H1 (cell line): ENCODE results near the gene PLK1. TPM values are rescaled to one million over a fixed set of nuclear protein-coding genes. Genes with fewer than 3 reads are reported as not detected.

Source experiments
- CTCF ChIA-PET: fragments of 300-600 bp; sonication (Branson Sonifier 250); formaldehyde crosslinking; loops from one replicate; lab custom pipeline; 2021; ENCODE audit not compliant: partially characterized antibody; lab: Charles Lee
- POLR2A ChIA-PET: fragments of 300-600 bp; sonication (Branson Sonifier 250); formaldehyde crosslinking; loops from one replicate; lab custom pipeline; 2021; ENCODE audit warnings: inconsistent platforms; ENCODE audit not compliant: partially characterized antibody; lab: Charles Lee
- DNase-seq, 2 experiments: peaks; one replicate each; pipeline versions ENCODE4 v3.0.0 to v3.0.0-alpha.2; 2010 to 2022; ENCODE audit warnings: low spot score in 2 of 2, low read depth in 1 of 2, mixed read lengths in 1 of 2
- FAIRE-seq: peaks from 2 replicates; lab custom pipeline; 2011; peaks lifted over from hg19 to GRCh38; lab: Jason Lieb, UNC
- H2AFZ ChIP-seq: 2 replicates; pipeline ENCODE4 v1.8.1; 2012; ENCODE audit warnings: low read length, inconsistent platforms
- H2AK5ac ChIP-seq: 2 replicates; pipeline ENCODE4 v1.6.1; 2013; ENCODE audit warnings: low read depth, low read length
- H2BK120ac ChIP-seq: replicated peaks from 2 replicates; pipeline ENCODE3; 2013; ENCODE audit warnings: low read depth, low read length, inconsistent platforms
- H2BK12ac ChIP-seq: 2 replicates; pipeline ENCODE4 v1.6.1; 2013; ENCODE audit warnings: low read depth, low read length
- H2BK15ac ChIP-seq: 2 replicates; pipeline ENCODE4 v1.6.1; 2013; ENCODE audit warnings: low read length
- H2BK20ac ChIP-seq: 2 replicates; pipeline ENCODE4 v1.6.1; 2013; ENCODE audit warnings: low read length
- H2BK5ac ChIP-seq: 2 replicates; pipeline ENCODE4 v1.6.1; 2013; ENCODE audit warnings: low read depth, low read length
- H3K14ac ChIP-seq: 2 replicates; pipeline ENCODE4 v1.6.1; 2013; ENCODE audit warnings: inconsistent platforms; ENCODE audit not compliant: insufficient read length
- H3K18ac ChIP-seq: 2 replicates; pipeline ENCODE4 v1.6.1; 2013; ENCODE audit warnings: low read length; ENCODE audit errors: extremely low read depth
- H3K23ac ChIP-seq: 2 replicates; pipeline ENCODE4 v1.6.1; 2013; ENCODE audit warnings: inconsistent platforms; ENCODE audit not compliant: insufficient read length
- H3K23me2 ChIP-seq: 2 replicates; pipeline ENCODE4 v1.6.1; 2013; ENCODE audit warnings: low read depth, low read length
- H3K27ac ChIP-seq: 2 replicates; pipeline ENCODE4 v1.6.1; 2011; ENCODE audit warnings: low read depth, low read length, inconsistent platforms
- H3K27me3 ChIP-seq, 4 experiments: replicated peaks in 1 of 4; 1 replicate in 1 of 4; 2 replicates in 3 of 4; pipeline versions ENCODE4 v1.6.1 to v1.8.1; 2011 to 2013; ENCODE audit warnings: low read length in 3 of 4, mild to moderate bottlenecking in 3 of 4, inconsistent platforms in 2 of 4, mixed read lengths in 2 of 4, moderate library complexity in 1 of 4; ENCODE audit not compliant: control insufficient read depth in 3 of 4, insufficient read depth in 3 of 4; ENCODE audit errors: extremely low read depth in 1 of 4
- H3K36me3 ChIP-seq, 4 experiments: 2 replicates each; pipeline versions ENCODE4 v1.6.1 to v1.8.1; 2011 to 2013; ENCODE audit warnings: mild to moderate bottlenecking in 4 of 4, low read length in 3 of 4, moderate library complexity in 2 of 4, control low read depth in 1 of 4, inconsistent platforms in 1 of 4; ENCODE audit not compliant: insufficient read depth in 4 of 4, control insufficient read depth in 2 of 4
- H3K4ac ChIP-seq: replicated peaks from 2 replicates; pipeline ENCODE3; 2013; ENCODE audit warnings: low read length, low read depth, mixed read lengths, inconsistent platforms; ENCODE audit not compliant: insufficient read length
- H3K4me1 ChIP-seq, 4 experiments: replicated peaks in 1 of 4; 1 replicate in 1 of 4; 2 replicates in 3 of 4; pipeline versions ENCODE4 v1.6.1 to v1.8.1; 2011 to 2013; ENCODE audit warnings: low read length in 3 of 4, inconsistent platforms in 2 of 4, mixed read lengths in 1 of 4; ENCODE audit not compliant: insufficient read depth in 4 of 4, control insufficient read depth in 3 of 4
- H3K4me2 ChIP-seq, 2 experiments: 2 replicates each; pipeline versions ENCODE4 v1.6.1 to v1.8.1; 2011 to 2013; ENCODE audit warnings: low read depth in 2 of 2, low read length in 2 of 2, control low read depth in 1 of 2, inconsistent platforms in 1 of 2, mild to moderate bottlenecking in 1 of 2; ENCODE audit not compliant: insufficient read depth in 1 of 2
- H3K4me3 ChIP-seq, 4 experiments: fragments of 200-600, 300-600 bp in 1 of 4; sonication (generic), shearing (Covaris generic), sonication (Bioruptor Twin) in 1 of 4; 2 replicates each; pipeline versions ENCODE4 v1.5.1 to v1.8.1; 2011 to 2016; ENCODE audit warnings: low read length in 4 of 4, low read depth in 3 of 4, control low read depth in 2 of 4, inconsistent platforms in 2 of 4, mild to moderate bottlenecking in 2 of 4, mixed read lengths in 1 of 4, moderate library complexity in 1 of 4; ENCODE audit not compliant: insufficient read depth in 2 of 4; ENCODE audit errors: extremely low read depth in 1 of 4
- H3K56ac ChIP-seq: replicated peaks from 2 replicates; pipeline ENCODE3; 2013; ENCODE audit warnings: low read depth, mild to moderate bottlenecking, mixed read lengths, low read length, inconsistent platforms; ENCODE audit not compliant: insufficient read length
- H3K79me1 ChIP-seq: 2 replicates; pipeline ENCODE4 v1.6.1; 2013; ENCODE audit warnings: low read depth, low read length, control low read depth
- H3K79me2 ChIP-seq, 2 experiments: 2 replicates each; pipeline versions ENCODE4 v1.6.1 to v1.8.1; 2012 to 2013; ENCODE audit warnings: low read length in 2 of 2, mild to moderate bottlenecking in 2 of 2, inconsistent platforms in 1 of 2; ENCODE audit not compliant: insufficient read depth in 2 of 2, control insufficient read depth in 1 of 2
- H3K9ac ChIP-seq, 4 experiments: replicated peaks in 1 of 4; 1 replicate in 1 of 4; 2 replicates in 3 of 4; pipeline versions ENCODE4 v1.6.1 to v1.8.1; 2011 to 2013; ENCODE audit warnings: low read depth in 3 of 4, low read length in 3 of 4, control low read depth in 2 of 4, mild to moderate bottlenecking in 2 of 4, moderate library complexity in 2 of 4, inconsistent platforms in 1 of 4; ENCODE audit errors: extremely low read depth in 1 of 4
- H3K9me3 ChIP-seq, 2 experiments: 2 replicates each; pipeline versions ENCODE4 v1.6.1 to v1.8.1; 2012 to 2013; ENCODE audit warnings: mild to moderate bottlenecking in 2 of 2, moderate library complexity in 2 of 2, control low read depth in 1 of 2, inconsistent platforms in 1 of 2, low read depth in 1 of 2, low read length in 1 of 2, mixed read lengths in 1 of 2; ENCODE audit not compliant: insufficient read depth in 2 of 2
- H4K20me1 ChIP-seq, 2 experiments: replicated peaks in 1 of 2; 2 replicates each; pipeline versions ENCODE3 to v1.8.1; 2011 to 2013; ENCODE audit warnings: inconsistent platforms in 2 of 2, low read length in 2 of 2, mild to moderate bottlenecking in 1 of 2; ENCODE audit not compliant: insufficient read depth in 2 of 2, control insufficient read depth in 1 of 2
- H4K5ac ChIP-seq: 2 replicates; pipeline ENCODE4 v1.6.1; 2013; ENCODE audit warnings: low read length, low read depth, mixed read lengths, inconsistent platforms; ENCODE audit not compliant: insufficient read length
- H4K8ac ChIP-seq: 2 replicates; pipeline ENCODE4 v1.8.0; 2013; ENCODE audit warnings: mild to moderate bottlenecking, moderate library complexity, low read length, inconsistent platforms; ENCODE audit not compliant: insufficient read depth; ENCODE audit errors: extremely low read depth
- H4K91ac ChIP-seq: replicated peaks from 2 replicates; pipeline ENCODE3; 2013; ENCODE audit warnings: low read length, mixed read lengths, inconsistent platforms; ENCODE audit not compliant: insufficient read length
- CBX8 ChIP-seq: fragments of 300-800, 300-1000 bp; sonication (generic); IDR thresholded peaks from 2 replicates; pipeline ENCODE4 v1.7.1; 2016; ENCODE audit warnings: low read depth, low read length, borderline replicate concordance
- MAX ChIP-seq: IDR thresholded peaks from 2 replicates; pipeline ENCODE4 v1.6.1; 2012; ENCODE audit warnings: inconsistent platforms
- POLR2A ChIP-seq, 2 experiments: IDR thresholded peaks; 1 replicate in 1 of 2; 2 replicates in 1 of 2; pipeline ENCODE4 v1.6.1; 2011; ENCODE audit warnings: low read depth in 2 of 2, low read length in 2 of 2, mild to moderate bottlenecking in 2 of 2; ENCODE audit errors: control extremely low read depth in 1 of 2
- SP2 ChIP-seq: IDR thresholded peaks from 2 replicates; pipeline ENCODE4 v1.6.1; 2012; ENCODE audit warnings: mild to moderate bottlenecking, low read length, inconsistent platforms
- WGBS, 2 experiments: shearing (Covaris generic) in 1 of 2; methylation state at CpG; one replicate each; pipeline versions ENCODE4 v1.1.6 to v1.1.7; 2013 to 2015; ENCODE audit warnings: low lambda C conversion rate in 2 of 2, mixed read lengths in 2 of 2, inconsistent platforms in 1 of 2, low coverage in 1 of 2, missing lambda C conversion rate in 1 of 2; ENCODE audit not compliant: insufficient replicate concordance in 2 of 2, insufficient coverage in 1 of 2, insufficient read length in 1 of 2; ENCODE audit errors: extremely low coverage in 1 of 2, missing lambda C conversion rate in 1 of 2; 5-methylcytosine and 5-hydroxymethylcytosine counted together
- polyA plus RNA-seq, 7 experiments: library from polyadenylated mRNA; depleted of rRNA in 3 of 7; stranded (reverse) in 5 of 7; unstranded in 2 of 7; fragments of >200 nt in 5 of 7; fragments of 200-250 nt in 2 of 7; gene quantifications; 1 replicate in 5 of 7; 2 replicates in 1 of 7; 4 replicates in 1 of 7; pipeline versions ENCODE4 v1.2.1 to v1.2.3, GENCODE V29; 2011 to 2013; ENCODE audit warnings: missing spikeins in 2 of 7, mixed read lengths in 2 of 7
- total RNA-seq: library from RNA; stranded (reverse); fragmentation: NEBNext Ultra II Directional; extraction: Animal tissue kit (Norgen Biotek cat#: 25700); gene quantifications from 2 replicates; pipeline ENCODE4 v1.2.1, GENCODE V29; 2021

The PLK1 gene
- total and polyA plus RNA-seq, 2 of the 8 experiments (the other 6 are each of a cell fraction or from before 2014, with no cell fraction given) = 127 to 139 TPM

- Histone ChIP-seq H3K9me3 (no peaks in the 10 kb centered on the region), H3K18ac (no peak overlapping the region), H4K91ac (no peak overlapping the region), H2BK20ac (no peak overlapping the region), H2BK5ac (no peak overlapping the region), H3K9ac (no peak overlapping the region), H3K79me1 (no peaks in the 10 kb centered on the region), H2AFZ (no peak overlapping the region), H3K79me2 (peaks cover 0 to 17% of the 10 kb centered on the region in 2 experiments; a peak in 1 of 4 replicates), H3K56ac (no peak overlapping the region), H4K5ac (no peak overlapping the region), H3K14ac (no peak overlapping the region), H3K23me2 (no peaks in the 10 kb centered on the region), H2BK15ac (no peak overlapping the region), H3K4me2 (no peak overlapping the region), H3K27me3 (no peaks in the 10 kb centered on the region), H2AK5ac (no peak overlapping the region), H3K36me3 (peaks cover 20 to 74% (median 52%) of the 10 kb centered on the region in 4 experiments), H3K4me3 (no peak overlapping the region), H3K23ac (no peak overlapping the region), H3K4me1 (no peaks in the 10 kb centered on the region), H3K27ac (no peak overlapping the region), H3K4ac (no peak overlapping the region), H2BK120ac (no peak overlapping the region), H4K20me1 (peaks cover 4 to 7% of the 10 kb centered on the region in 2 experiments), H4K8ac (no peak overlapping the region), H2BK12ac (no peak overlapping the region)
- WGBS, 2 experiments = 88% methylated on average over 8 of the region's 8 CpGs; no CpG with 5 or more reads in 1 of the 2 experiments
- TF ChIP-seq POLR2A (IDR thresholded peaks at IDR 0.05; ENCODE audit: control extremely low read depth in 1 of 2, low read depth in 2 of 2, low read length in 2 of 2) (no peak), CBX8 (no peak), MAX (no peak), SP2 (no peak)
- ChIA-PET CTCF (interaction anchor here (0.9 kb wide), 1 partner anchor 16 kb away, joined by 3 read pairs; no protein-coding TSS in a partner anchor), POLR2A (interaction anchor here (1.0 to 2.1 kb wide), 3 partner anchors 8 to 21 kb away, joined by 3 to 7 read pairs (median 3); no protein-coding TSS in a partner anchor)
- no peak for FAIRE-seq
- DNase-seq = no peak
Measured at GRCh38 chr16:23629516-23629915, 49.2 kb upstream of the PLK1 start.
